ENCODE data around the gene FANCD2. TPM values are rescaled to one million over a fixed set of nuclear protein-coding genes. Genes with fewer than 3 reads are reported as not detected.
"Not testable (repeated sequence)": the region's sequence is repeated elsewhere in the genome, so short reads cannot be mapped to it uniquely, and the experiment has no call there.

FANCD2 gene
- total RNA-seq, 2 donors from 2014 or later, result 56.0 to 79.9 TPM

DNA sequence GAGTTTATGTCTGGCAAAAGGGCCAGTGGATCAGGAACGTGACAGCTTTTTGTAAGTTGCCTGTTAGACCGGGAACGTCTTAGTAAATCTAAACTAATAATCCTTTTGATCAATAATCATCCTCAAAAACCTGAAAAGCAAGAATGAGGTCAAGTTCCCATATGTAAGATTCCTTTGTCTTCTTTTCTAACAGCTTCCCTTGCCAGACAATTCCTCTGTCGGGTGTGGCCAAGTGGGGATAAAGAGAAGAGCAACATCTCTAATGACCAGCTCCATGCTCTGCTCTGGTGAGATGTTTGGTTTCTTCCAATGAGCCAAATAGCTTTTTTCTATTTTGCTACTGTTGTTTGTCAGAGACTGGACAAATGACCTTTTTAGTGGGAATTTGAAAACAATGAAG lies 62.0 kb downstream of the FANCD2 start:
- H3K9me3 Mint-ChIP-seq, result no peaks in the 10 kb centered on the region
- no peak for TF ChIP-seq CTCF (conservative IDR thresholded peaks at IDR 0.05)

GRCh38 chr3:10090179-10090578 lies 63.9 kb downstream of the FANCD2 start:
- peaks cover 43% of the 10 kb centered on the region for H3K36me3 Mint-ChIP-seq (ENCODE audit: low read depth)

More for the DNA sequence above, 62.0 kb downstream of the FANCD2 start:
- Histone ChIP-seq H3K36me3 (ENCODE audit: control insufficient read depth, insufficient read depth, low read length) (peaks cover 70% of the 10 kb centered on the region), H3K4me1 (ENCODE audit: control insufficient read depth, insufficient read depth, low read length) (no peaks in the 10 kb centered on the region), H3K9ac (ENCODE audit: extremely low read depth, low read length, poor library complexity, severe bottlenecking) (no peak overlapping the region), H3K27ac (ENCODE audit: low read depth, low read length) (no peak overlapping the region), H3K27me3 (ENCODE audit: control insufficient read depth, insufficient read depth, low read length, poor library complexity, severe bottlenecking) (no peaks in the 10 kb centered on the region), H3K4me3 (ENCODE audit: low read length) (no peak overlapping the region), H3K9me3 (ENCODE audit: control insufficient read depth, low read length) (no peaks in the 10 kb centered on the region)
- H3K4me1 Mint-ChIP-seq, result no peaks in the 10 kb centered on the region
- H3K4me3 Mint-ChIP-seq, result no peak overlapping the region
- WGBS, 2 experiments (ENCODE audit: insufficient coverage in 1 of 2, insufficient read length in 1 of 2), result 90 to 98% methylated on average over 2 to 4 of the region's 4 CpGs
- H3K36me3 Mint-ChIP-seq (ENCODE audit: low read depth), result peaks cover 47% of the 10 kb centered on the region
- DNase-seq, result no peak
- H3K27ac Mint-ChIP-seq, result peak overlapping the region; percentile 57
- no peaks in the 10 kb centered on the region for H3K27me3 Mint-ChIP-seq (ENCODE audit: insufficient read depth)

GRCh38 chr3:10090774-10091173 lies 64.5 kb downstream of the FANCD2 start:
- H3K27ac ChIP-seq (ENCODE audit: low read depth, low read length); H3K9me3 ChIP-seq (ENCODE audit: control insufficient read depth, low read length); H3K9ac ChIP-seq (ENCODE audit: extremely low read depth, low read length, poor library complexity, severe bottlenecking); H3K4me3 Mint-ChIP-seq; H3K4me1 ChIP-seq (ENCODE audit: control insufficient read depth, insufficient read depth, low read length); DNase-seq; H3K27me3 ChIP-seq (ENCODE audit: control insufficient read depth, insufficient read depth, low read length, poor library complexity, severe bottlenecking); H3K9me3 Mint-ChIP-seq; H3K4me3 ChIP-seq (ENCODE audit: low read length); H3K27me3 Mint-ChIP-seq (ENCODE audit: insufficient read depth); H3K4me1 Mint-ChIP-seq; H3K27ac Mint-ChIP-seq: not testable (repeated sequence)
- no CpG with 5 or more reads among the region's 1 CpG for WGBS, 2 experiments (ENCODE audit: insufficient coverage in 1 of 2, insufficient read length in 1 of 2)
- peaks cover 75% of the 10 kb centered on the region for H3K36me3 ChIP-seq (ENCODE audit: control insufficient read depth, insufficient read depth, low read length)
- peaks cover 44% of the 10 kb centered on the region for H3K36me3 Mint-ChIP-seq (ENCODE audit: low read depth)

More at GRCh38 chr3:10090179-10090578, 63.9 kb downstream of the FANCD2 start:
- Histone ChIP-seq H3K36me3 (ENCODE audit: control insufficient read depth, insufficient read depth, low read length) (peaks cover 74% of the 10 kb centered on the region), H3K4me1 (ENCODE audit: control insufficient read depth, insufficient read depth, low read length) (no peaks in the 10 kb centered on the region), H3K9ac (ENCODE audit: extremely low read depth, low read length, poor library complexity, severe bottlenecking) (no peak overlapping the region), H3K4me3 (ENCODE audit: low read length) (no peak overlapping the region), H3K9me3 (ENCODE audit: control insufficient read depth, low read length) (no peaks in the 10 kb centered on the region), H3K27me3 (ENCODE audit: control insufficient read depth, insufficient read depth, low read length, poor library complexity, severe bottlenecking) (no peaks in the 10 kb centered on the region), H3K27ac (ENCODE audit: low read depth, low read length) (no peak overlapping the region)
- WGBS, 2 experiments (ENCODE audit: insufficient coverage in 1 of 2, insufficient read length in 1 of 2), result 94 to 97% methylated on average over 5 to 6 of the region's 6 CpGs
- Mint-ChIP-seq H3K27me3 (ENCODE audit: insufficient read depth) (no peaks in the 10 kb centered on the region), H3K27ac (no peak overlapping the region), H3K9me3 (no peaks in the 10 kb centered on the region), H3K4me3 (no peak overlapping the region), H3K4me1 (no peaks in the 10 kb centered on the region)
- no peak for DNase-seq
- no peak for TF ChIP-seq CTCF (conservative IDR thresholded peaks at IDR 0.05)

GRCh38 chr3:10091387-10091786 lies 65.2 kb downstream of the FANCD2 start:
- not testable (repeated sequence) for H3K27me3 ChIP-seq (ENCODE audit: control insufficient read depth, insufficient read depth, low read length, poor library complexity, severe bottlenecking); H3K27ac Mint-ChIP-seq; H3K27ac ChIP-seq (ENCODE audit: low read depth, low read length); H3K4me3 Mint-ChIP-seq; H3K27me3 Mint-ChIP-seq (ENCODE audit: insufficient read depth); H3K9ac ChIP-seq (ENCODE audit: extremely low read depth, low read length, poor library complexity, severe bottlenecking); H3K4me1 Mint-ChIP-seq; H3K4me1 ChIP-seq (ENCODE audit: control insufficient read depth, insufficient read depth, low read length); H3K9me3 ChIP-seq (ENCODE audit: control insufficient read depth, low read length); H3K4me3 ChIP-seq (ENCODE audit: low read length); DNase-seq; H3K9me3 Mint-ChIP-seq
- H3K36me3 Mint-ChIP-seq (ENCODE audit: low read depth), result peaks cover 48% of the 10 kb centered on the region
- H3K36me3 ChIP-seq (ENCODE audit: control insufficient read depth, insufficient read depth, low read length), result peaks cover 72% of the 10 kb centered on the region
- no CpG with 5 or more reads among the region's 2 CpGs for WGBS, 2 experiments (ENCODE audit: insufficient coverage in 1 of 2, insufficient read length in 1 of 2)

Measured in endodermal cell (in vitro differentiated cells).